Tibial artery (tissue), 4 donors: ENCODE results near the gene HCLS1.
"Not testable (repeated sequence)": the region's sequence is repeated elsewhere in the genome, so short reads cannot be mapped to it uniquely, and the experiment has no call there.

Experiments
- DNase-seq, 2 donors: peaks; one replicate each; pipeline ENCODE4 v3.0.0-alpha.2; 2019
- H3K27ac ChIP-seq, 2 donors: fragments of 200-600 bp; sonication (generic) in 1 of 2; 1 replicate in 1 of 2; 2 replicates in 1 of 2; pipeline ENCODE4 v1.5.1; 2018 to 2019; ENCODE audit warnings: mild to moderate bottlenecking in 1 of 2
- H3K27me3 ChIP-seq, 2 donors: fragments of 200-600 bp; sonication (generic) in 1 of 2; one replicate each; pipeline versions ENCODE4 v1.5.1 to v1.6.0; 2016 to 2019
- H3K36me3 ChIP-seq, 3 donors: fragments of 200-600 bp; sonication (generic) in 2 of 3; one replicate each; pipeline ENCODE4 v1.5.1; 2016 to 2019; ENCODE audit warnings: mild to moderate bottlenecking in 2 of 3
- H3K4me1 ChIP-seq, 4 donors: fragments of 200-600 bp; sonication (generic) in 2 of 4; 1 replicate in 3 of 4; 2 replicates in 1 of 4; pipeline ENCODE4 v1.5.1; 2016 to 2019
- H3K4me3 ChIP-seq, 2 donors: fragments of 200-600 bp; sonication (generic) in 1 of 2; 1 replicate in 1 of 2; 2 replicates in 1 of 2; pipeline ENCODE4 v1.5.1; 2018 to 2019; ENCODE audit warnings: mild to moderate bottlenecking in 2 of 2
- H3K9me3 ChIP-seq, 3 donors: fragments of 200-600 bp; sonication (generic) in 1 of 3; one replicate each; pipeline ENCODE4 v1.5.1; 2016 to 2019
- CTCF ChIP-seq, 2 experiments: fragments of 200-600 bp in 1 of 2; fragments of 450-650 bp in 1 of 2; IDR thresholded peaks; one replicate each; pipeline ENCODE4 v1.5.1; 2017 to 2019; ENCODE audit warnings: antibody characterized with exemption in 2 of 2, mild to moderate bottlenecking in 1 of 2, moderate library complexity in 1 of 2
- intact Hi-C: fragments of 100-400 bp; cut with DNase I; formaldehyde crosslinking; loops from one replicate; pipeline ENCODE4 v1.15.0; 2023; ENCODE audit warnings: low total_unique reads

The HCLS1 gene

GRCh38 chr3:121595765-121596406 lies 64.8 kb downstream of the HCLS1 start:
- H3K27ac ChIP-seq, result no peak overlapping the region
- no peak for TF ChIP-seq CTCF (IDR thresholded peaks at IDR 0.05)
- no peaks in the 10 kb centered on the region for H3K36me3 ChIP-seq
- intact Hi-C loops, result no loop called here
- H3K9me3 ChIP-seq, result no peaks in the 10 kb centered on the region
- H3K4me3 ChIP-seq, result no peak overlapping the region
- no peaks in the 10 kb centered on the region for H3K27me3 ChIP-seq
- H3K4me1 ChIP-seq, result peaks cover 0 to 29% (median 7%) of the 10 kb centered on the region in 4 donors
- no peak for DNase-seq

DNA sequence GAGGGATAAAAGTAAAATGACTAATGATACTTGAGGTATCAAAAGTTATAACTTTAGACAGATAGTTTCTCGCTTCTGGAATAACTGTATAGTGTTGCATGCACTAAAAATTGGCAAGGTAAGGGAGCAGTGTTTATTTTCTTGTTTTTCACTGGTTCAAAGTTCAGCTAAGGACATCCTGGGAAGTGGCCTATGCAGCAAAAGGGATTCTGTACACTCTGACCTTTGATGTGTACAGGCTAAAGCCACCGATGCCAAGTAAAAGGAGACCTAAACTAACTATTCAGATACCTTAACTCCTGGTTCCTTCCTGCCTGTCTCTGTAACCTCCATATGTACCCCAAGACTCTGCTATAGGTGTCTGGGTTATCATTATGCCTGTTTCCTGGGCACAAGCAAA lies 65.9 kb downstream of the HCLS1 start:
- DNase-seq, result no peak
- no peak overlapping the region for H3K27ac ChIP-seq
- H3K36me3 ChIP-seq, result no peaks in the 10 kb centered on the region
- H3K4me3 ChIP-seq, result no peak overlapping the region
- H3K4me1 ChIP-seq, result peaks cover 0 to 30% (median 7%) of the 10 kb centered on the region in 4 donors
- H3K27me3 ChIP-seq, result no peaks in the 10 kb centered on the region
- H3K9me3 ChIP-seq, result no peaks in the 10 kb centered on the region
- intact Hi-C loops, result no loop called here
- no peak for TF ChIP-seq CTCF (IDR thresholded peaks at IDR 0.05)

DNA sequence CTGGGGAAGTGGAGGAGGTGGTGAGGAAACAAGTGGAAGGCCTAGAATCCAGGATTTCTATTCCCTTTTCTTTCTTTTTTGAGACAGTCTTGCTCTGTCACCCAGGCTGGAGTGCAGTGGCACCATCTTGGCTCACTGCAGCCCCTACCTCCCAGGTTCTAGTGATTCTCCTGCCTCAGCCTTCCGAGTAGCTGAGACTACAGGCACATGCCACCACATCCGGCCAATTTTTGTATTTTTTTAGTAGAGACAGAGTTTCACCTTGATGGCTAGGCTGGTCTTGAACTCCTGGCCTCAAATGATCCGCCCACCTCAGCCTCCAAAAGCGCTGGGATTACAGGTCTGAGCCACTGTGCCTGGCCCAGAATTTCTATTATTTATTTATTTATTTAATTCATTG lies 66.9 kb downstream of the HCLS1 start:
- H3K27me3 ChIP-seq, H3K4me3 ChIP-seq, DNase-seq, H3K9me3 ChIP-seq, intact Hi-C loops, H3K36me3 ChIP-seq: not testable (repeated sequence)
- H3K27ac ChIP-seq, result peak overlapping the region; percentile 39 to 42
- H3K4me1 ChIP-seq, result peaks cover 0 to 30% (median 7%) of the 10 kb centered on the region in 4 donors

DNA sequence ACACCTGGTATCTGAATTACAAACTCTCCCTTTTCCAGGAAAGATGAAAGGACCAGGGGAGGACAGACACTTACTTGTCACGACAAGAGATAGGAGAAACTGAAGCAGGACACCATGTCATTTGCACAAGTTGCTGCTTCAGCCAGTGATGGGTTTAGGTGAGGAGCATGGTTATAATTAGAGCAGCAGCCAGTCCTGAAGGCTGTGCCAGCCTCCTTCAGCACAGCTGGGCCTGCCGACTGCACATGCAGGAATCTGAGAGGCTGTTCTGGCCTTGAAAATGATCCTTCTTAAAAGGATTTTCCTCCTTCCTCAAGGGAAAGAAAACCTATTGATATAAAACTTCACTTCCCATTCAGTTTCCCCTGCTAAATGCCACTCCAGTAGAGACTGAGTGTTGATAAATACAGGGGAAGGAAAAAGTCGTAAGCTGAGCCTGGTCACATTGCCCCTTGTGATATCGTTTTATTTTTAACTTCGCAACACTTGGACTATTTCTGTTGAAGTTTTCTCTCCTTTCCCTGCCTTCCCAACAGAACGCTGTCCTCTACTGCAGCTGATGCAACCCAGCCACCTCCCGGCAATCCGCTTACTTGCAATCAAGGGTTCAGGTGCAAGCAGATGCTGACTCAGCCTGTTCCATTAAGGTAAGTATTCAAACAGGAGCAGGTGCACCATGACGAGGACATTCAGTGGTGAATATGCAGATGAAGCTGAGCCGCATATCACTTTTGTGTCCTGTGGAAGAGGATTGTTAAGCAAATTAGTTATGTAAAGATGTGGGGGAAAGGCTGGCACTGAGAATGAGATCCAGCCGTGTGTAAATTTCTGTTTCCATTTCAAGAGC lies 67.6 kb downstream of the HCLS1 start, which contains the start of gene FBXO40:
Gene FBXO40 (plus strand): TSS at position 524 of the 847 bp plus-strand sequence. CDS start 27,197 bp downstream, outside the sequence.
- no peak for TF ChIP-seq CTCF (IDR thresholded peaks at IDR 0.05)
- Histone ChIP-seq H3K4me3 (no peak within 1 kb of the TSS), H3K36me3 (no peaks in the 10 kb centered on the region), H3K27ac (peak within 1 kb of the TSS; percentile 39 to 42), H3K9me3 (no peaks in the 10 kb centered on the region), H3K4me1 (peaks cover 0 to 30% (median 7%) of the 10 kb centered on the region in 4 donors), H3K27me3 (no peaks in the 10 kb centered on the region)
- intact Hi-C loops, result no loop called here
- DNase-seq, result no peak

GRCh38 chr3:121584418-121584817 lies 76.3 kb downstream of the HCLS1 start:
- no peak overlapping the region for H3K4me3 ChIP-seq
- no peaks in the 10 kb centered on the region for H3K9me3 ChIP-seq
- no peaks in the 10 kb centered on the region for H3K36me3 ChIP-seq
- intact Hi-C loops, result no loop called here
- DNase-seq, result no peak
- no peaks in the 10 kb centered on the region for H3K27me3 ChIP-seq
- no peak for TF ChIP-seq CTCF (IDR thresholded peaks at IDR 0.05)
- no peaks in the 10 kb centered on the region for H3K4me1 ChIP-seq
- H3K27ac ChIP-seq, result no peak overlapping the region

- H3K4me1 ChIP-seq, result no peaks in the 10 kb centered on the region
- no peak overlapping the region for H3K4me3 ChIP-seq
- H3K36me3 ChIP-seq, result no peaks in the 10 kb centered on the region
- no peak for TF ChIP-seq CTCF (IDR thresholded peaks at IDR 0.05)
- no peak overlapping the region for H3K27ac ChIP-seq
- intact Hi-C loops, result loop anchor here (2.0 kb wide), 1 partner anchor 77 kb away; no protein-coding TSS in a partner anchor
- DNase-seq, result no peak
- no peaks in the 10 kb centered on the region for H3K9me3 ChIP-seq
- H3K27me3 ChIP-seq, result no peaks in the 10 kb centered on the region
Observed at GRCh38 chr3:121581691-121582090, 79.0 kb downstream of the HCLS1 start.
